ENCODE data around the gene TMEM244. TPM values are rescaled to one million over a fixed set of nuclear protein-coding genes. Genes with fewer than 3 reads are reported as not detected.
"Not testable (repeated sequence)": the region's sequence is repeated elsewhere in the genome, so short reads cannot be mapped to it uniquely, and the experiment has no call there.

TMEM244 gene
- total RNA-seq = not detected in 2 replicates

GRCh38 chr6:129860908-129861665 is at the start of gene TMEM244:
Gene TMEM244, minus strand, starts transcription at chr6:129861315. Its CDS starts 127 bp downstream, at chr6:129861188.
- DNase-seq (ENCODE audit: extremely low read depth, low read depth, low spot score) = no peak

- no peak for DNase-seq (ENCODE audit: extremely low read depth, low read depth, low spot score)
Measured at GRCh38 chr6:129908858-129909257, 47.7 kb upstream of the TMEM244 start.

GRCh38 chr6:129908356-129908755 is 47.2 kb upstream of the TMEM244 start:
- DNase-seq (ENCODE audit: extremely low read depth, low read depth, low spot score) = no peak

- DNase-seq (ENCODE audit: extremely low read depth, low read depth, low spot score) = no peak
Measured at GRCh38 chr6:129906515-129907077, 45.5 kb upstream of the TMEM244 start.

- DNase-seq (ENCODE audit: extremely low read depth, low read depth, low spot score) = no peak
Measured at GRCh38 chr6:129903082-129903481, 42.0 kb upstream of the TMEM244 start.

GRCh38 chr6:129902681-129903080 is 41.6 kb upstream of the TMEM244 start:
- DNase-seq (ENCODE audit: extremely low read depth, low read depth, low spot score) = no peak

GRCh38 chr6:129901910-129902309 is 40.8 kb upstream of the TMEM244 start:
- DNase-seq (ENCODE audit: extremely low read depth, low read depth, low spot score) = no peak

GRCh38 chr6:129895692-129896091 is 34.6 kb upstream of the TMEM244 start:
- DNase-seq (ENCODE audit: extremely low read depth, low read depth, low spot score) = no peak

GRCh38 chr6:129894921-129895320 is 33.8 kb upstream of the TMEM244 start:
- DNase-seq (ENCODE audit: extremely low read depth, low read depth, low spot score) = no peak

- no peak for DNase-seq (ENCODE audit: extremely low read depth, low read depth, low spot score)
Measured at GRCh38 chr6:129893640-129894039, 32.5 kb upstream of the TMEM244 start.

- DNase-seq (ENCODE audit: extremely low read depth, low read depth, low spot score) = no peak
Measured at GRCh38 chr6:129890701-129891100, 29.6 kb upstream of the TMEM244 start.

GRCh38 chr6:129890164-129890563 is 29.0 kb upstream of the TMEM244 start:
- no peak for DNase-seq (ENCODE audit: extremely low read depth, low read depth, low spot score)

- no peak for DNase-seq (ENCODE audit: extremely low read depth, low read depth, low spot score)
Measured at GRCh38 chr6:129889580-129889979, 28.5 kb upstream of the TMEM244 start.

GRCh38 chr6:129886401-129887155 is 25.5 kb upstream of the TMEM244 start:
- no peak for DNase-seq (ENCODE audit: extremely low read depth, low read depth, low spot score)

- no peak for DNase-seq (ENCODE audit: extremely low read depth, low read depth, low spot score)
Measured at GRCh38 chr6:129884211-129884610, 23.1 kb upstream of the TMEM244 start.

- DNase-seq (ENCODE audit: extremely low read depth, low read depth, low spot score) = no peak
Measured at GRCh38 chr6:129882510-129883023, 21.5 kb upstream of the TMEM244 start.

GRCh38 chr6:129877894-129878293 is 16.8 kb upstream of the TMEM244 start:
- not testable (repeated sequence) for DNase-seq (ENCODE audit: extremely low read depth, low read depth, low spot score)

- no peak for DNase-seq (ENCODE audit: extremely low read depth, low read depth, low spot score)
Measured at GRCh38 chr6:129875610-129876520, 14.8 kb upstream of the TMEM244 start.

- no peak for DNase-seq (ENCODE audit: extremely low read depth, low read depth, low spot score)
Measured at GRCh38 chr6:129874837-129875236, 13.7 kb upstream of the TMEM244 start.

- no peak for DNase-seq (ENCODE audit: extremely low read depth, low read depth, low spot score)
Measured at GRCh38 chr6:129872586-129872985, 11.5 kb upstream of the TMEM244 start.
